Activated naive CD4-positive, alpha-beta T cell treated with anti-CD3 and anti-CD28 coated beads, Interleukin-2, amount 10 ng/mL, durations not matched to agents 7 days and 5 days (primary cell): Measurements from ENCODE around the gene GRIN3B.
"Not testable (repeated sequence)": the region's sequence is repeated elsewhere in the genome, so short reads cannot be mapped to it uniquely, and the experiment has no call there.

Source experiments
- CTCF ChIA-PET: fragments of 350-600 bp; sonication (Branson Sonifier 250); formaldehyde crosslinking; loops from one replicate; lab custom pipeline; 2021; ENCODE audit warnings: antibody characterized with exemption; lab: Charles Lee
- DNase-seq: peaks from one replicate; pipeline ENCODE4 v3.0.0-alpha.2; 2020
- H3K27ac Mint-ChIP-seq: one replicate; pipeline ENCODE4 v1.8.0; 2021; ENCODE audit warnings: mild to moderate bottlenecking, moderate library complexity, mixed read lengths
- H3K27me3 Mint-ChIP-seq: one replicate; pipeline ENCODE4 v1.8.0; 2021; ENCODE audit warnings: mild to moderate bottlenecking, mixed read lengths
- H3K36me3 Mint-ChIP-seq: one replicate; pipeline ENCODE4 v1.8.0; 2021; ENCODE audit warnings: mixed read lengths
- H3K4me1 Mint-ChIP-seq: one replicate; pipeline ENCODE4 v1.8.0; 2021; ENCODE audit warnings: mixed read lengths
- H3K4me3 Mint-ChIP-seq: one replicate; pipeline ENCODE4 v1.8.0; 2021; ENCODE audit warnings: mild to moderate bottlenecking, moderate library complexity, mixed read lengths
- H3K9me3 Mint-ChIP-seq: one replicate; pipeline ENCODE4 v1.8.0; 2021; ENCODE audit warnings: mixed read lengths

Gene GRIN3B

DNA sequence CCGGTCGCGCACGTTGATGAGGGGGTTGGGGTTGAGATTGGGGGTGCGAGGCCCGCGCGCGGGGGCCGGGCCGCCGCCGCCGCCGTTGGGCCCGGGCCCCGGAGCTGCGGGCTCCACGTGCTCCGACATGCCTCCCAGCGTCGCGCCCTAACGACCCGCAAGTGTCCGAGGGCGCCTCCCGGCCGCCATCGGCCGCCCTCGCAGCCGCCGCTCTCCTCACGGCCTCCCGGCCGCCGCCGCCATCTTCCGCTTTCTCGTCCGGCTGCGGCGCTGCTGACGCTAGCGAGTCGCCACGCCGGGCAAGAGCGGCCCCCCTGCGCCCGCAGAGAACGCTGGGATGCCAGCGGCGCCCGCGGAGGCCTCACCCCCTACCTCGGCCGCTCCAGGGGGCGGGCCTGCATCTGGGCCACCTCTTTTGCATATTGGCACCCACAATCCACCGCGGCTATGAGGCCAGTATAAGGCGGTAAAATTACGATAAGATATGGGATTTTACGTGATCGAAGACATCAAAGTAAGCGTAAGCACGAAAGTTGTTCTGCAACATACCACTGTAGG is 20.7 kb downstream of the GRIN3B start, which contains the start of gene TMEM259:
Gene TMEM259 (minus strand): TSS at position 256 of the 558 bp plus-strand sequence. CDS start 127 bp downstream, at position 129.
- Mint-ChIP-seq H3K4me1 (peaks cover 47% of the 10 kb centered on the region), H3K27ac (peak within 1 kb of the TSS; percentile 99), H3K4me3 (peak within 1 kb of the TSS; percentile 95), H3K27me3 (peaks cover 3% of the 10 kb centered on the region), H3K36me3 (peaks cover 14% of the 10 kb centered on the region), H3K9me3 (no peaks in the 10 kb centered on the region)
- peak; percentile 98 for DNase-seq
- CTCF ChIA-PET = no interaction called here

DNA sequence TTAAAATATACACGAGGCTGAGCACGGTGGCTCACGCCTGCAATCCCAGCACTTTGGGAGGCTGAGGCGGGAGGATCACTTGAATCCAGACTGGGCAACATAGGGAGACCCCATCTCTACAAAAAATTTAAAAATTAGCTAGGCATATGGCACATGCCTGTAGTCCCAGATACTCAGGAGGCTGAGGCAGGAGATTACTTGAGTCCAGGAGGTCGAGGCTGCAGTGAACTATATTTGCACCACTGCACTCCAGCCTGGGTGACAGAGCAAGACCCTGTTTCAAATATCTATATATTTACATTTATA is 23.6 kb downstream of the GRIN3B start:
- DNase-seq, H3K27me3 Mint-ChIP-seq, H3K9me3 Mint-ChIP-seq, H3K4me3 Mint-ChIP-seq, CTCF ChIA-PET, H3K27ac Mint-ChIP-seq: not testable (repeated sequence)
- Mint-ChIP-seq H3K4me1 (peaks cover 29% of the 10 kb centered on the region), H3K36me3 (peaks cover 18% of the 10 kb centered on the region)

- H3K4me1 Mint-ChIP-seq = peaks cover 30% of the 10 kb centered on the region
- CTCF ChIA-PET = interaction anchor here (0.9 kb wide), 1 partner anchor 103 kb away, joined by 3 read pairs; no protein-coding TSS in a partner anchor
- H3K27me3 Mint-ChIP-seq, DNase-seq, H3K27ac Mint-ChIP-seq, H3K9me3 Mint-ChIP-seq: not testable (repeated sequence)
- peaks cover 19% of the 10 kb centered on the region for H3K36me3 Mint-ChIP-seq
- peak overlapping the region; percentile 47 for H3K4me3 Mint-ChIP-seq
Observed at GRCh38 chr19:1025080-1025479, 24.9 kb downstream of the GRIN3B start.

DNA sequence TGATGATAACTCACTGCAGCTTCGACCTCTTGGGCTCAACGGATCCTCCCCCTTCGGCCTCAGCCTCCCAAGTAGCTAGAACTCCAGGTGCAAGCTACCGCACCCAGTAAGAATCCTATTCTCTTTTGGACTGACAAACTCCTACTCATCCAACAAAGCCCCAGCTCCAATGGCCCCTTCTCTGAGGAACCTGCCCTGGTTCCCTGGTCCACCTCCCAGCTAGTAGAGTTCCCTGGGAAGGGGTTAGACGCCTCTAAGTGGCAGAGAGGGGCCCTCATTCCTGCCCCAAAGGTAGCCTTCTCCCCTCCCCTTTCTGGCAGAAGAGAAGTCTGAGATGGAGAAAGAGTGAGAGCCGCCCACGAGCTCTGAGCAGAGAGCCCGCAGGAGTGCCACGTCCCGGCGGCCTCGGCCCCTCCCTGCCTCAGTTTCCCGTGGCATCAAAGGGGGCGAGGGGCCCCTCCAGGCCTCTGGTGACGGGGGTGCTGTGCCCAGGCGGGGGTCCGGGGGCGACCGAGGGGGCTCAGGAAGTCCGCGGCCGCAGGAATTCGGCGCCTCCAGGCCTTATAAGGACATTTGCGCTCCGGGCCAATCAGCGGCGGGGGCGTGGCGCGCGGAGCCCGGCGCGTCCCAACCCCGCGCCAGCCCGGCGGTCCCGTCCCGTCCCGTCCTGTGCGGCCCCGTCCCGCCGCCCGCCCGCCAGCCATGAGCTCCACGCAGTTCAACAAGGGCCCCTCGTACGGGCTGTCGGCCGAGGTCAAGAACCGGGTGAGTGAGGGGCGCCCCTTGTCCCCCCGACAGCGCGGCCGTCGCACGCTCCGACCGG is 26.0 kb downstream of the GRIN3B start, which contains the start of gene CNN2:
Gene CNN2 (plus strand): TSS at position 649 of the 823 bp plus-strand sequence. CDS start 54 bp downstream, at position 703.
- Mint-ChIP-seq H3K9me3 (no peaks in the 10 kb centered on the region), H3K27me3 (no peaks in the 10 kb centered on the region), H3K36me3 (peaks cover 24% of the 10 kb centered on the region), H3K27ac (peak within 1 kb of the TSS; percentile 94), H3K4me3 (peak within 1 kb of the TSS; percentile 97), H3K4me1 (peaks cover 40% of the 10 kb centered on the region)
- peak; percentile 82 for DNase-seq
- CTCF ChIA-PET = interaction anchor here (0.6 to 1.5 kb wide), 4 partner anchors 39 to 241 kb away, joined by 3 to 4 read pairs (median 3); no protein-coding TSS in a partner anchor

- peak overlapping the region; percentile 97 for H3K4me3 Mint-ChIP-seq
- peak; percentile 59 for DNase-seq
- peaks cover 38% of the 10 kb centered on the region for H3K4me1 Mint-ChIP-seq
- H3K36me3 Mint-ChIP-seq = peaks cover 24% of the 10 kb centered on the region
- CTCF ChIA-PET = interaction anchor here (0.6 to 1.5 kb wide), 3 partner anchors 38 to 240 kb away, joined by 3 to 4 read pairs (median 3); no protein-coding TSS in a partner anchor
- H3K27me3 Mint-ChIP-seq = no peaks in the 10 kb centered on the region
- no peaks in the 10 kb centered on the region for H3K9me3 Mint-ChIP-seq
- H3K27ac Mint-ChIP-seq = peak overlapping the region; percentile 94
Observed at GRCh38 chr19:1026783-1027649, 26.8 kb downstream of the GRIN3B start.

- Mint-ChIP-seq H3K36me3 (peaks cover 29% of the 10 kb centered on the region), H3K4me1 (peaks cover 38% of the 10 kb centered on the region), H3K27ac (peak overlapping the region; percentile 94), H3K9me3 (no peaks in the 10 kb centered on the region), H3K27me3 (no peaks in the 10 kb centered on the region), H3K4me3 (peak overlapping the region; percentile 97)
- CTCF ChIA-PET = interaction anchor here (1.1 kb wide), 1 partner anchor 213 kb away, joined by 3 read pairs; no protein-coding TSS in a partner anchor
- peak; percentile 48 for DNase-seq
Observed at GRCh38 chr19:1027650-1028061, 27.4 kb downstream of the GRIN3B start.

- H3K9me3 Mint-ChIP-seq = no peaks in the 10 kb centered on the region
- H3K27ac Mint-ChIP-seq = peak overlapping the region; percentile 93
- DNase-seq = peak; percentile 79
- H3K36me3 Mint-ChIP-seq = peaks cover 33% of the 10 kb centered on the region
- H3K27me3 Mint-ChIP-seq = no peaks in the 10 kb centered on the region
- CTCF ChIA-PET = interaction anchor here (0.9 to 1.1 kb wide), 4 partner anchors 11 to 212 kb away, joined by 3 to 4 read pairs (median 3); partner anchors contain the start of gene ABCA7
- H3K4me1 Mint-ChIP-seq = peaks cover 43% of the 10 kb centered on the region
- H3K4me3 Mint-ChIP-seq = peak overlapping the region; percentile 97
Observed at GRCh38 chr19:1028062-1028926, 28.1 kb downstream of the GRIN3B start.

DNA sequence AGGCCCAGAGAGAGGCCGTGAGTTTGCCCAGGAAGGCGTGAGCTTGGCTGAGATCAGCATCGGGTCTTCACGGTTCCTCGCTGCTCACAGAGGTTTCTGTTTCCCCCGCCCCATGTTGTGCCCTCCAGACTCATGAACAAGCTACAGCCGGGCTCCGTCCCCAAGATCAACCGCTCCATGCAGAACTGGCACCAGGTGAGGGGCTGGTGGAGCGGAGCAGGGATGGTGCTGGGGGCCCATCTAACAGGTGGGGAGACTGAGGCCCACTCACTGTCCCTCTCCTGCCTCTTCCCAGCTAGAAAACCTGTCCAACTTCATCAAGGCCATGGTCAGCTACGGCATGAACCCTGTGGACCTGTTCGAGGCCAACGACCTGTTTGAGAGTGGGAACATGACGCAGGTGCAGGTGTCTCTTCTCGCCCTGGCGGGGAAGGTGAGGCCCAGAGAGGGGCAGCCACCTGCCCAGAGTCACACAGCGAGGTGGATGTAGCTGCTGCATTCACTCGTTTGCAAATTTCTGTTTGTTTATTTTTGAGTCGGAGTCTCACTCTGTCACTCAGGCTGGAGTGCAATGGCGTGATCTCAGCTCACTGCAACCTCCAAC is 32.1 kb downstream of the GRIN3B start:
- H3K4me1 Mint-ChIP-seq = peaks cover 64% of the 10 kb centered on the region
- H3K27ac Mint-ChIP-seq = peak overlapping the region; percentile 83
- peaks cover 46% of the 10 kb centered on the region for H3K36me3 Mint-ChIP-seq
- DNase-seq = no peak
- CTCF ChIA-PET = interaction anchor here (0.6 kb wide), 1 partner anchor 69 kb away, joined by 3 read pairs; no protein-coding TSS in a partner anchor
- no peaks in the 10 kb centered on the region for H3K9me3 Mint-ChIP-seq
- H3K27me3 Mint-ChIP-seq = no peaks in the 10 kb centered on the region
- no peak overlapping the region for H3K4me3 Mint-ChIP-seq

DNA sequence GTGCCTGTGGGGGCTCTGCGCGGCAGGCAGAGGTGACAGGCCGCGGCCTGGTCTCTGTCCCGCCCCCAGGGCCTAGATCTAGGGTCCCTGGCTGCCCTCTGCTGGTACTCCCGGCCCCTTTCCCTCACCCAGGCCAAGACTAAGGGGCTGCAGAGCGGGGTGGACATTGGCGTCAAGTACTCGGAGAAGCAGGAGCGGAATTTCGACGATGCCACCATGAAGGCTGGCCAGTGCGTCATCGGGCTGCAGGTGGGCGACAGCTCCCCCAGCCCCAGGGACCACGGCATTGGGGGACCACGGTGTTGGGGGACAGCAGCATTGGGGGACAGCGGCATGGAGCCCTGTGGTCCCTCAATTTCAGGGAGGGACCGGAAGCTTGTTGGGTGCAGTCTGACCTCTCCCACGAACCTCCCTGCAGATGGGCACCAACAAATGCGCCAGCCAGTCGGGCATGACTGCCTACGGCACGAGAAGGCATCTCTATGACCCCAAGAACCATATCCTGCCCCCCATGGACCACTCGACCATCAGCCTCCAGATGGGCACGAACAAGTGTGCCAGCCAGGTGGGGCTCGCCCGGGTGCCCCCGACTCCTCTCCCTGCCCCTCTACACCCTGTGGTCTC is 35.9 kb downstream of the GRIN3B start:
- Mint-ChIP-seq H3K4me3 (no peak overlapping the region), H3K27ac (peak overlapping the region; percentile 85), H3K9me3 (no peaks in the 10 kb centered on the region), H3K27me3 (peaks cover 5% of the 10 kb centered on the region), H3K36me3 (peaks cover 50% of the 10 kb centered on the region), H3K4me1 (peaks cover 78% of the 10 kb centered on the region)
- CTCF ChIA-PET = interaction anchor here (1.6 kb wide), 1 partner anchor 65 kb away, joined by 3 read pairs; no protein-coding TSS in a partner anchor
- DNase-seq = no peak

GRCh38 chr19:1037621-1038064 is 37.4 kb downstream of the GRIN3B start:
- Mint-ChIP-seq H3K4me3 (peak overlapping the region; percentile 100), H3K27ac (peak overlapping the region; percentile 92), H3K4me1 (peaks cover 74% of the 10 kb centered on the region), H3K27me3 (peaks cover 5% of the 10 kb centered on the region), H3K36me3 (peaks cover 48% of the 10 kb centered on the region), H3K9me3 (no peaks in the 10 kb centered on the region)
- peak; percentile 51 for DNase-seq
- CTCF ChIA-PET = interaction anchor here (0.6 to 1.0 kb wide), 2 partner anchors 35 to 37 kb away, joined by 3 to 4 read pairs; no protein-coding TSS in a partner anchor

DNA sequence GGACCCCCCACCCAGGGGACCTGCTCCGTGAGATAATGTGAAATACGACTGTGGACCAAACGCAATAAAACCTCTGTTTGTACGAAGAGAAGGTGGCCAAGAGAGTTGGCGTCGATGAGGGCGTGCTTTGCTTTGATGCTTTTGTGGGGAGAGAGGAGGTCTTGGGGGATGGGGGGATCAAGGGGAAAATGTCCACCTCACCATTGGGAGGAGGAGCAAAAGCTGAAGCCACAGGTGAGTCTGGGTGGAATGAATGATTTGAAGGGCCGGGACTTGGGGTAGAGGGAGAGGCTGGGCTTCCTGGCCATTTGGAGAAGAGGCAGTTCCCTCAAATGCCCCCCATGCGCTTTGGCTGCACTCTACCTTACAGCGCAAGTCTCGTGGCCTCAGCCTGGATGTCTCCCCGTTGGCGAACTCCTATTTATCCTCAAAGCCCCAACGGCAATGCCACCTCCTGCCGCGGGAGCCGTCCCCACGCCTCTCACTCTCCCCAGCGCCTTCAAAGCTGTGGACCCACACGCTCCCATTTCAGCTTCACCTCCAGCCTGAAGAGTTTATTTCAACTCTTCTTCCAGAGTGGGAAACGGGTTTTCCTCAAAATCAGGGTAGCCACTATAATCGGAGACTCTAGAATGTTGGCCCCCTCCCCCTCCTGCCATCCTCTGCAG is 38.9 kb downstream of the GRIN3B start:
- peak overlapping the region; percentile 92 for H3K27ac Mint-ChIP-seq
- H3K4me3 Mint-ChIP-seq = peak overlapping the region; percentile 100
- H3K36me3 Mint-ChIP-seq = peaks cover 42% of the 10 kb centered on the region
- CTCF ChIA-PET = interaction anchor here (1.3 to 2.3 kb wide), 3 partner anchors 10 to 205 kb away, joined by 3 to 6 read pairs (median 4); no protein-coding TSS in a partner anchor
- no peaks in the 10 kb centered on the region for H3K9me3 Mint-ChIP-seq
- DNase-seq = no peak
- peaks cover 5% of the 10 kb centered on the region for H3K27me3 Mint-ChIP-seq
- peaks cover 66% of the 10 kb centered on the region for H3K4me1 Mint-ChIP-seq
